ENCODE measurements around the gene MAP2K5.
A peak's percentile ranks its signal among the peaks of the same experiment; 100 is the strongest.

Gene MAP2K5

DNA sequence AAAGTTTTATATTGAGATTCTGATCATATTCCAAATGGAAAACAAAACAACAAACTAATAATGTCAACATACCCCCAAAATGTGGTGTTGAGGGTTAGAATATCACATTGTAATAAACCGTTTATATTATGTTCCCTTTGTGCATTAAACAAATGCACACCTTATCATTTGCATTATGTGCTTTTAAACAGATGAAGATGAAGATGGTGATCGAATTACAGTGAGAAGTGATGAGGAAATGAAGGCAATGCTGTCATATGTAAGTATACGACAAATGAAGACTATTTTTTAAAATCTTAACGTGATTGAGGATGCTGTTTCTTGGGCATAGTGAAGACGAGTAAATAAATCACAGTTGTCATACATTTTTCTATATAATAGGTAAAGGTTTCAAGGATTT is 20.6 kb downstream of the MAP2K5 start:
- H3K27ac Mint-ChIP-seq: no peak overlapping the region
- DNase-seq: no peak
- H3K36me3 Mint-ChIP-seq (ENCODE audit: low read depth): peaks cover 58% of the 10 kb centered on the region
- H3K4me3 Mint-ChIP-seq: no peak overlapping the region
- no peaks in the 10 kb centered on the region for H3K27me3 Mint-ChIP-seq
- H3K9me3 Mint-ChIP-seq: no peaks in the 10 kb centered on the region
- peaks cover 14% of the 10 kb centered on the region for H3K4me1 Mint-ChIP-seq (ENCODE audit: low read depth)

DNA sequence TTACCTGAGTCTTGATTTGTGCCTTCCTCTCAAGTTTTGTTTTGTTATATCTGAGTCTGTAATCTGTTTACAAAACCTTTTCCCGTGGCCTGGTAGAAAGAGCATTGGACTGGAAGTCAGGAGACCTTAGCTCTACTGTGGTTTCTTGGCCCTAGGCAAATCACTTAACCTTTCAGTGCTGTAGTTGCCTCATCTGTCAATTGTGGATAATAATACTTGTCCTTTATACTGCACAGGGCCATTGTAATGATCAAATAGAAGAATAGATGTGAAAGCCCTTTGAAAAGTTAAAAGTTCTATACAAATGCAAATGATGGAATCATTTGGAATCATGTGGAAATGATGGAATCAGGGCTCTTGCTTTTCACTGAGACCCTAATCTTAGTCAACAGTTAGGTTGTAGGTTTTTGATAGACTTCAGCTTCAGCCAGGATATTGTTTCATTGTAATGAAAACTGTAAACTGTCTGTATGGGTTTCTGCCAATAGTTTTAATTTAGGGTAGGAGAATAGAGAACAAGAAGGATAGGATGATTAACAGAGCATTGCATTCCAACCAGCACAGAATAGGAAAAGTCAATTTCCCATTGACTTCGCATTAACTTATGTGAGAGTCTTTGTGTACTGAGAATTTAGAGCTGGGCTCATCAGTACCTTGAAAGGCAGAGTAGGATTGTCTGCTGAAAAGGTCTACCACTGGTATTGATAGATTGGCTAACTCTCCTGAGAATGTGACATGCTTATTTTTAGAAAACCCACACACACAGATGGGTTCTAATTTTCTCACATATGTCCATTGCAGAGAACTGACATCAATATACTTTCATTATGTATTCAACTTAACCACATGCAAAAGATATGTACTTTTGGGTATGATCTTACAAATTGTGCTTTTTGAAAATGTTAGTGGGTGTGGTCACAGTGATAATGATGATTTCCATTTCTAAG is 21.8 kb downstream of the MAP2K5 start:
- Mint-ChIP-seq H3K27me3 (no peaks in the 10 kb centered on the region), H3K9me3 (no peaks in the 10 kb centered on the region), H3K36me3 (ENCODE audit: low read depth) (peaks cover 54% of the 10 kb centered on the region), H3K4me1 (ENCODE audit: low read depth) (peaks cover 14% of the 10 kb centered on the region), H3K4me3 (no peak overlapping the region), H3K27ac (peak overlapping the region; percentile 3)
- no peak for DNase-seq

DNA sequence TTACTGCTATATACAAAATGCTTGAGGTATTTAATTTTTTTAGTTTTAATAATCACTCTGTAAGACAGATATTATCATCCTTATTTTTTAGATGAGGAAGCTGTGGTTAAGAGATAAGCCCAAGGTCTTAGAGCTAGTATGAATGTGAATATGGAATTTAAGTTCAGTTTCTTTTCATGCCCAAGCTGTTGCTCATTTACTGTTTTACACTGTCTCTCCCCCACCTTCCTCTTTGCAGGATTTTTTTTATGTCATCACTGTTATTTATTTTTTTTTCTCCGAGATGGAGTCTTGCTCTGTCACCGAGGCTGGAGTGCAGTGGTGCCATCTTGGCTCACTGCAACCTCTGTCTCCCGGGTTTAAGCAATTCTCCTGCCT is 22.5 kb downstream of the MAP2K5 start:
- DNase-seq: no peak
- peaks cover 51% of the 10 kb centered on the region for H3K36me3 Mint-ChIP-seq (ENCODE audit: low read depth)
- no peak overlapping the region for H3K27ac Mint-ChIP-seq
- no peaks in the 10 kb centered on the region for H3K27me3 Mint-ChIP-seq
- H3K4me3 Mint-ChIP-seq: no peak overlapping the region
- peaks cover 14% of the 10 kb centered on the region for H3K4me1 Mint-ChIP-seq (ENCODE audit: low read depth)
- no peaks in the 10 kb centered on the region for H3K9me3 Mint-ChIP-seq

DNA sequence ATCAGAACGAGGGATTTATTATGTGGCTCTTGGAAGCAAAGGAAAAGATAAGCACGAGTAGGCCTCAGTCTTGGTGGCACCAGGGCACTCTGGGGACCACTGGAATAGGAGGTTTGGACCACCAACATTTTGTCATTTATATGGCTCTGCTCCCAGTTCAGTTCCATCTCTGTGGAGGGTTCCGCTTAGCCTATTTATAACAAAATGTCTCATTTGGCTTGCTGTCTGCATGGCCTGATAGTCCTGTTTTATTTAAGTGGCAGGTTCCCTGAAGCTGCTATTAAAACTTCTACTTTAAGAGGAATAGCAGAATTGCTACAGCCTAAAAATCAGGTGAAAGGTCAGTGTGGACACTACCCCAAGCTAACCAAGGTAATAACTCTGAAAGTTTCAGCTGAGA is 27.2 kb downstream of the MAP2K5 start:
- Mint-ChIP-seq H3K36me3 (ENCODE audit: low read depth) (peaks cover 47% of the 10 kb centered on the region), H3K4me1 (ENCODE audit: low read depth) (peaks cover 6% of the 10 kb centered on the region), H3K9me3 (no peaks in the 10 kb centered on the region), H3K27ac (no peak overlapping the region), H3K27me3 (no peaks in the 10 kb centered on the region), H3K4me3 (no peak overlapping the region)
- DNase-seq: no peak

DNA sequence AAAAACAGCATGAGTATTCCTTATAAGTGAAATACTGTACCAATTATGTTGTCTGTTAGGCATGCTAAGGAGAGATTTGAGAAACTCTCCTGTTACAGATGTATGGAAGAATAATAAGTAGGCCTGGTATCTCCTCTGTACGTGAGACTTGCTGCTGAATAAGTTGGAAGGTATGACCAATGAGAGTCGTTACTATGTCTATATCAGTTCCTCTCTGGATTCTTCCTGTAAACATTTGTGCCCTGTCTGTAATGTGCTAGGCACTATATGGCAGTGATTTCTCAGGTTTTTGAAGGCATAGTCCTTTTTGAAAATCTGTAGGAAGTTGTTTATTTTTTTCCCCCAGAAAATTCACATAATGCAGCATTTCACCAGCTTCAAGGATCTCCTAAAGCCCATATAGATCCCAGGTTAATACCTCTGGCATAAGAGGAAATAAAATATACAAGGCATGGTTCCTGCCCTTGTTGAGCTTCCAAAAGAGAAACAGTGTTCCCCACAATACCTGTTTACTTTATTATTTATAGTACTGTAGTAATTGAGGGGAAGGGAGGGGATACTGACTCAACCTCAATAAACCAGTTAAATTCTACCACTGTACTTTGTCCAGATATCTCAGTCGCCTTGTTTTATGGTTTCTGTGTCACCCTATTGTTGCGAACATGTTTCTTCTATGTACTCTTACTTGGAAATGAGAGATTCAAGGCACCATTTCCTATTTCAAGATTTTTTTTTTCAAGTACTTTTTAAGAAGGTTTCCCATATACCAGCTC is 28.6 kb downstream of the MAP2K5 start:
- no peaks in the 10 kb centered on the region for H3K27me3 Mint-ChIP-seq

DNA sequence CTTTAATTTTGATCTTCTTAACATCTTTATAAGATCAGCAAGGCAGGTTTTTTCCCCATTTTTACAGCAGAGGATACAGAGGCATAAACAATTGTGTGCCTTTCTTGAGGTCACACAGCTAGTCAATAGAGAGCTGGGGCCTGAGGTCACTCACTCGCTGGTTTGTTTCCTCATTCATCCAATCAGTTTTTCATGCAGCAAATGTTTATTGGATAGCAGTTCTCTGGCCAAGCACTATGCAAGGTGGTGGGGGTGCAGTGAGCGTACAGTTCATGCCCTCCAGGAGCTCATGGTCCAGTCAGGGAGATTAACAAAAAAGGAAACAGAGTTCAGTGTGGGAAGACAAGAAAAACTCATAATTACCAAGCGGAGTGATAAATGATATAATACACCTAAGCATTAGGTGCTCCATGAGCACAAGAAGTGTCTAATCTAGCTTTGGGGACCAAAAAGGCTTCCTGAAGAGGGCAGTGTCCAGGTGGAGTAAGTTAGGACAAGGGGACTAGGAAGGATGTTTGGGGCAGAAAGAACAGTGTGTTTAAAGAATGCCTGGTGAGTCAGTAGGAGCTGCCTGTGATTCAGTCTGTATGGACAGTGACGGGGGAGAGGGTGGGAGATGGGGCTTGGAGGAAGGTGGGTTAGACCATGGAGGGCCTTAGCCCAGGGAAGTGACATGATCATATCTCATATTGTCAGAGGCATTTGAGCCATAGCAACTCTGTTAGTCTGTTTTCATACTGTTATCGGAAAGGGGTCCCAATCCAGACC is 29.3 kb downstream of the MAP2K5 start:
- Mint-ChIP-seq H3K9me3 (no peaks in the 10 kb centered on the region), H3K27ac (no peak overlapping the region), H3K4me1 (ENCODE audit: low read depth) (peaks cover 3% of the 10 kb centered on the region), H3K27me3 (no peaks in the 10 kb centered on the region), H3K4me3 (no peak overlapping the region), H3K36me3 (ENCODE audit: low read depth) (peaks cover 34% of the 10 kb centered on the region)
- DNase-seq: no peak

More for the DNA sequence above, 28.6 kb downstream of the MAP2K5 start:
- Mint-ChIP-seq H3K27ac (no peak overlapping the region), H3K36me3 (ENCODE audit: low read depth) (peaks cover 38% of the 10 kb centered on the region), H3K9me3 (no peaks in the 10 kb centered on the region), H3K4me1 (ENCODE audit: low read depth) (peaks cover 3% of the 10 kb centered on the region), H3K4me3 (no peak overlapping the region)
- no peak for DNase-seq

DNA sequence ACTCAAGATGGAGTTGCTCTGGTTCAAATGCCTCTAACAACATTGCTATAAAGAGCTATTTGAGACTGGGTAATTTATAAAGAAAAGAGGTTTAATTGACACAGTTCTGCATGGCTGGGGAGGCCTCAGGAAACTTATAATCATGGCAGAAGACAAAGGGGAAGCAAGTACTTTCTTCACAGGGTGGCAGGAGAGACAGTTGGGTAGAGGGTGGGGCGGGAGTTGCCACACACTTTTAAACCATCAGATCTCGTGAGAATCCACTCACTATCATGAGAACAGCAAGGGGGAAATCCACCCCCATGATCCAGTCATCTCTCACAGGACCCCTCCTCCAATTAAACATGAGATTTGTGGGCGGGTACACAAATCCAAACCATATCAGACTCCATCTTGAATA is 30.7 kb downstream of the MAP2K5 start:
- H3K4me3 Mint-ChIP-seq: no peak overlapping the region
- no peaks in the 10 kb centered on the region for H3K9me3 Mint-ChIP-seq
- DNase-seq: no peak
- no peaks in the 10 kb centered on the region for H3K27me3 Mint-ChIP-seq
- H3K27ac Mint-ChIP-seq: no peak overlapping the region
- peaks cover 3% of the 10 kb centered on the region for H3K4me1 Mint-ChIP-seq (ENCODE audit: low read depth)
- H3K36me3 Mint-ChIP-seq (ENCODE audit: low read depth): peaks cover 31% of the 10 kb centered on the region

DNA sequence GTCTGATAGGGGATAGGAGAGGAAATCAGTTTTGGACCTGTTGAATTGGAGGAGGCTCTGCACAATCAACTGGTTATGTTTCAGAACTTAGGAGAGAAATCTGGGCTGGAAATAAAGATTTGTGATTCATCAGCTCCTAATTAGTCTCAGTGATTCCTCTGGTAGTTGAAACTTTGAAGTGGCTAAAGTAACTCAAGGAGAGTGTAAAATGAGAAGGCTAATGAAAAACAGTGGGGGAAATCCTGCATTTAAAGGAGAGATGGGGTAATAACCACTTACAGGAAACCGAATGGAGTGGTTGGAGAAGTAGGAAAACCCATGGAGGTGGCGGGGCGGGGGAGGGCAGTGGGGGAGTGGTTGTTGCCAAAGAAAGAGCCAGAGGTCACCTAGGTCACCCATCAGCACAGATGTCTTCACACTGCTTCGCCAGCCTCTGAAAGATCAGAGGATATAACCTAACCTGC is 32.6 kb downstream of the MAP2K5 start:
- no peaks in the 10 kb centered on the region for H3K9me3 Mint-ChIP-seq
- peaks cover 3% of the 10 kb centered on the region for H3K4me1 Mint-ChIP-seq (ENCODE audit: low read depth)
- H3K36me3 Mint-ChIP-seq (ENCODE audit: low read depth): peaks cover 20% of the 10 kb centered on the region
- no peak overlapping the region for H3K27ac Mint-ChIP-seq
- no peak overlapping the region for H3K4me3 Mint-ChIP-seq
- no peaks in the 10 kb centered on the region for H3K27me3 Mint-ChIP-seq
- DNase-seq: no peak

DNA sequence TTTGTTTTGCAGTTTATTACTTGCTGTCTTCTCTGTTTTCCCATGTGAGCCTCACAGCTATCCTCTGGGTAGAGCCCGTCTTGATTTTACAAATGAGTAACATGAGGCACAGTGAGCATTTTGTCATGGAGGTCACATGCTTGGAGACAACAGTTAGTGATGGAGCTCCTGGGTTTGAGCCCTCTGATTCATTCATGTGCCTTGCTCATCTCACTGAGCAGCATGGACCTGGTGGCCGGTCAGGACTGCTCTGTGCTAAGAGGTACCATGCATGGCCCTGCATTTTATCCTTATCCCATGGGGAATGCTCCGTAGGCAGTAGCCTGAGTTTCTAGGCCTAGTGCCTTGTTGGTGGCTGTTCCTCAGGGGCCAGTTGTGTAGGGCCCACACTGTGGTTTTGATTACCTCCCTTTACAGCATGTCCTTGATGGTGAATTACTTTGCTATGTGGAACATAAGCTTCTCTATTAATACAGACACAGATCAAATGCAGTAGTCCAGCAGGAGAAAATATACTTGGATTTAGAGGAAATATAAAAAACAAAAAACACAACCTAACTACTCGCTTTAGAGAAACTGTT is 35.6 kb downstream of the MAP2K5 start:
- H3K4me3 Mint-ChIP-seq: no peak overlapping the region
- no peak overlapping the region for H3K27ac Mint-ChIP-seq
- H3K36me3 Mint-ChIP-seq (ENCODE audit: low read depth): peaks cover 18% of the 10 kb centered on the region
- no peaks in the 10 kb centered on the region for H3K9me3 Mint-ChIP-seq
- no peak for DNase-seq
- no peaks in the 10 kb centered on the region for H3K27me3 Mint-ChIP-seq
- peaks cover 3% of the 10 kb centered on the region for H3K4me1 Mint-ChIP-seq (ENCODE audit: low read depth)

DNA sequence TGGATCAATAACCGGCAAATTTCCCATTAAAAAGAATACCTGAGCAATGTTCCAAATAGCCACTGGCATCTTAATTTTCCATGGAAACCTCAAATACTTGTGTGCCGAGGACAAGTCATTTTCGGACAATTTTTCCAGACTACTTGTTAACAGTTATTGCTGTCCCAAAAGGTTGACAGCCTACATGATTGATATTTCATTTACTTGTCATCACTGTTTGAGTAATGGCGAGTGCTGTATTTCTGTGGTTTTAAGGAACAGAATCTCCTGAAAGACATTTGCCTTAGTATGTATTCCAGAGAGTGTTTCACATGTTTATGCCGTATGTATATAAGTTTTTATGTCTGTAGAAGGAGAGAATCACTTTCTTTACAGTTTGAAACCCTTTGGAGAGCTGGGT is 36.7 kb downstream of the MAP2K5 start:
- H3K4me1 Mint-ChIP-seq (ENCODE audit: low read depth): peaks cover 3% of the 10 kb centered on the region
- H3K9me3 Mint-ChIP-seq: no peaks in the 10 kb centered on the region
- H3K4me3 Mint-ChIP-seq: no peak overlapping the region
- DNase-seq: no peak
- peaks cover 15% of the 10 kb centered on the region for H3K36me3 Mint-ChIP-seq (ENCODE audit: low read depth)
- H3K27ac Mint-ChIP-seq: no peak overlapping the region
- no peaks in the 10 kb centered on the region for H3K27me3 Mint-ChIP-seq

DNA sequence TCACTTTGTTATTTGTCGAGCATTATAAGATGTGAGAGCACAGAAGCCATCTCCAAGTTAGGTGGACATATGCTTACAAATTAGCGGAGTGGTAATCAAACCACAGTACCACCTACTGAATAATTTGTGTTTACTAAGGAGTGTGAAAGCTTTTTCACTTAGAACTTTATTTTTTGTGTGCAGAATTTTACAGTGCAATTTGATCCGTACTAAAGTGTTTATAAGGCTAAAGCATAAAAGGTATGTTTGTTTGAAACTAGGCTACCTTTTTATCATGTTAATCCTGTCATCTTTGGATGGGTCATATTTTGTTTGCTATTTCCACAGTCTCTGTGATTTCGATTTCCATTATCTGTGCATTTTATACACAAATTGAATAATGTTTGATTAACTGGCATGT is 37.5 kb downstream of the MAP2K5 start:
- no peaks in the 10 kb centered on the region for H3K9me3 Mint-ChIP-seq
- peaks cover 20% of the 10 kb centered on the region for H3K36me3 Mint-ChIP-seq (ENCODE audit: low read depth)
- no peaks in the 10 kb centered on the region for H3K27me3 Mint-ChIP-seq
- no peak overlapping the region for H3K4me3 Mint-ChIP-seq
- no peak overlapping the region for H3K27ac Mint-ChIP-seq
- no peak for DNase-seq
- peaks cover under 1% of the 10 kb centered on the region for H3K4me1 Mint-ChIP-seq (ENCODE audit: low read depth)

DNA sequence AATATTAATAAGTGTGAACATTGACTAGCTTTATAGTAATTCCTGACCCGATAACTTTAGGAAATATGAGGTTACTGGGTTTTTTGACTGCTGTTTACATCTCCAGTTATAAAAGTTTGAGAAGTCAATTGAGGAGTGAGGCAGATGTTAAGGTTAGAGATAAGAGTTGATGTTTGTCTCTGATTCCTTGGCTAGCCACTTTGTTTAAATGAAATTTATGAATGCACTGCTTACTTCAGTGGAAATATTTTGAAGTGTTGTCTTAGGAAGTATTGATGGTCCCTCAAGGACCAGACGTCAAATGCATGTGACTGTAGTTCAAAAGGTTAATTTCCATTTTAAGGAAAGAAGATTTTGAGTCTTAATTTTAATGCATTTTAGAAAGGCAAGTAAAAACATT is 41.7 kb downstream of the MAP2K5 start:
- Mint-ChIP-seq H3K36me3 (ENCODE audit: low read depth) (peaks cover 45% of the 10 kb centered on the region), H3K4me3 (no peak overlapping the region), H3K27me3 (no peaks in the 10 kb centered on the region), H3K4me1 (ENCODE audit: low read depth) (no peaks in the 10 kb centered on the region), H3K27ac (no peak overlapping the region), H3K9me3 (no peaks in the 10 kb centered on the region)
- no peak for DNase-seq

DNA sequence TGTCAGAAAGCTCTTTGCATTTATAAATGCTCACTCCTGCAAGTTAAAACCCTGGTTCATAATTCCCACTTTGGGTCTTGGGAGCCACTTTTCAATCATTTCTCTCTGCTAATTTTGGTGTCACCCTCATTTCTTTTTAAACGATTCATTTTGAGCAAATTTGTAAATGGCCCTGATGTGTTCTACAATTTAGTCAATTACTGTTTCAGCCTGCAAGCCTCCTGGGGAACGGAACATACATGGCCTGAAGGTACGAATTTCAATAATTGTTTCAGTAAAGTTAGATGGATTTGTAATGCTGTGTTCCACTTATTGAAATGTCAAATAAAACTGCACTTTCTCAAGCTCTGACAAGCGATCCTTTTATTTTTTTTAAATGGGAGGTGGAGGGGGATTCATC is 43.2 kb downstream of the MAP2K5 start:
- no peaks in the 10 kb centered on the region for H3K27me3 Mint-ChIP-seq

DNA sequence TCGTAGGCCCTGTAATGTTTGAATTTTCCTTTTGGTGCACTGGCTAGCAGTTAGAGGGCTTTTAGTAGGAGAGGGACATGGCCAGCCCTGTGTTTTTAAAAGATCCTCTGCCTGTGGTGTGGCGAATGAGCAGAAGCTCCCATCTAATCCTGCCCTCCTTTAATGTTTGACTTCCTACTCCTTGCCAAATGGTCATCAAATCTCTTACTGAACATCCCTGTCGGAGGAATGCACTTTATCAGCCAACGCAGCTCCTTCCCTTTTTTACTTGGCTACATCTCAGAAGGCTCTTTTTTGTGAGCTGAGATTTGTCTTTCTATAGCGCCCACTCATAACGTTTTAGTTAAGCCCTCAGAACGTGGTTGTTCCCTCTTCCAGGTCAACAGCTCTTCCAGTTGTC is 44.8 kb downstream of the MAP2K5 start:
- H3K9me3 Mint-ChIP-seq: no peaks in the 10 kb centered on the region
- H3K4me1 Mint-ChIP-seq (ENCODE audit: low read depth): no peaks in the 10 kb centered on the region
- no peak for DNase-seq
- peaks cover 48% of the 10 kb centered on the region for H3K36me3 Mint-ChIP-seq (ENCODE audit: low read depth)
- no peak overlapping the region for H3K27ac Mint-ChIP-seq
- no peak overlapping the region for H3K4me3 Mint-ChIP-seq
- H3K27me3 Mint-ChIP-seq: no peaks in the 10 kb centered on the region

More for the DNA sequence above, 43.2 kb downstream of the MAP2K5 start:
- H3K27ac Mint-ChIP-seq: no peak overlapping the region
- H3K9me3 Mint-ChIP-seq: no peaks in the 10 kb centered on the region
- peaks cover 49% of the 10 kb centered on the region for H3K36me3 Mint-ChIP-seq (ENCODE audit: low read depth)
- no peak overlapping the region for H3K4me3 Mint-ChIP-seq
- no peak for DNase-seq
- no peaks in the 10 kb centered on the region for H3K4me1 Mint-ChIP-seq (ENCODE audit: low read depth)

Data from activated T-cell treated with anti-CD3 and anti-CD28 coated beads, Interleukin-2, amount 50 U/mL, for 24 hours (primary cell).